GF-D8 (cell line): ENCODE measurements around the gene TMPRSS9.

Experiments used
- DNase-seq: peaks from one replicate; lab custom pipeline; 2025; lab: John Stamatoyannopoulos, UW

The TMPRSS9 gene

DNA sequence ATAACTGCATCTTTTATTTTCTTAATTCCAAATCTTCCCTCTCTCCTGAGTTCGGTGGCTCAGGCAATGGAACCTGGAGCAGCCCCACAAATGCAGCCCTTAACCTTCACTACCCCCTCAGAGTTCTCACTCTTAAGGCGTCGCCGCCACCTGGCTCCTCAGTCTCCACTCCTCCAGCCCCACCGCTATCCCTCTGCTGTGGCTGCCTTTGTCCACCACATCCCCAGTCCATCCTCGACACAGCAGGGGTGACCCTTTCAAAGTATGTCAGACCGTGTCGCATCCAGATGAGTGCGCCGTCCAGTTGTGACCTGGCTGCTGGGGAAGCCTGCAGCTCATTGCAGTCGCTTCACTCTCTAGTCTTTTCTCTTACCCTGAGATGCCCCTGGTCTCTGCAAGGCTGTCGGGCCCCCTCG lies 30.6 kb upstream of the TMPRSS9 start:
- peak; percentile 23 for DNase-seq

DNA sequence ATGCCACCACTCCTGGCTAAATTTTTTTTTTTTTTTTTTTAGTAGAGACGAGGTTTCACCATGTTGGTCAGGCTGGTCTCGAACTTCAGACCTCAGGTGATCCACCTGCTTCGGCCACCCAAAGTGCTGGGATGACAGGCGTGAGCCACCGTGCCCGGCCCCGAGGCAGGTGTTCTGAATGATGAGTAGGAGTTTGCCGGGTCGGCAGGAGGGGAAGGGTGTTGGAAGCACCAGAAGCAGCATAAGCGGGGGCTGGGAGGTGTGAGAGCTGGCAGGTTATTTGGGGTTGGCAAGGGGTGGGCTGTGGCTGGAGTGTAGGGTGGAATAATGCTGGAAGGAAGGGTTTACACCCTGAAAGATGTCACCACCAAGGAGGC lies 29.8 kb upstream of the TMPRSS9 start:
- DNase-seq: no peak

DNA sequence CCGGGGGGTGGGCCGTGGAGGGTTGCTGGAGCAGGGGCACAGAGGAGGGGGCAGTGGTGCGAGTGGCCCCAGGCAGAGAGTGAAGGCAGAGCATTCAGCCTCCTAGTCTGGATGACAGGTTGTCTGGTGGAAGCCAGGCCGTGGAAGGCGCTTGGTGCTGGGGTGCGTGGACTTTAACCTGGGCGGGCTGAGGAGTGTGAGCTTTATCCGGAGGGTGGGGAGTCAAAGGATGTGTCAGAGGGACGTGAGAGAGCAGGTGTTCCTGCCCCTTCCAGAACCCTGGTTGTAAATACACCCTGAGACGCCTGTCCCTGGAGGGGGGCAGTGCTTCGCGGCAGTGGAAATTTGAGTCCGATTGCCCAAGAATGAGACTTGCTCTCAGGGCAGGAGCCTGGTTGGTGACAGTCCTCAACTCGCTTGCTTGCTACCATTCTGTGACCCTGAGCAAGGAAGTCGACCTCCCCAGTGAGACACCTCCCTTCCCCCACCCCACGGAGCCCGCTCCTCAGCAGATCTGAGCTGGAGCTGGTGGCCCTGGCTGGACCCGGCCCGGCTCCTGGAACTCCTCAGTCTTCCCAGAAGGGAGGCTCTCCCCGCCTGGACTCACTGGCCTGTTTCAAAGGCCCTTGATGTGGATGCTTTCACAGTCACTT lies 29.3 kb upstream of the TMPRSS9 start:
- peak; percentile 70 for DNase-seq

DNA sequence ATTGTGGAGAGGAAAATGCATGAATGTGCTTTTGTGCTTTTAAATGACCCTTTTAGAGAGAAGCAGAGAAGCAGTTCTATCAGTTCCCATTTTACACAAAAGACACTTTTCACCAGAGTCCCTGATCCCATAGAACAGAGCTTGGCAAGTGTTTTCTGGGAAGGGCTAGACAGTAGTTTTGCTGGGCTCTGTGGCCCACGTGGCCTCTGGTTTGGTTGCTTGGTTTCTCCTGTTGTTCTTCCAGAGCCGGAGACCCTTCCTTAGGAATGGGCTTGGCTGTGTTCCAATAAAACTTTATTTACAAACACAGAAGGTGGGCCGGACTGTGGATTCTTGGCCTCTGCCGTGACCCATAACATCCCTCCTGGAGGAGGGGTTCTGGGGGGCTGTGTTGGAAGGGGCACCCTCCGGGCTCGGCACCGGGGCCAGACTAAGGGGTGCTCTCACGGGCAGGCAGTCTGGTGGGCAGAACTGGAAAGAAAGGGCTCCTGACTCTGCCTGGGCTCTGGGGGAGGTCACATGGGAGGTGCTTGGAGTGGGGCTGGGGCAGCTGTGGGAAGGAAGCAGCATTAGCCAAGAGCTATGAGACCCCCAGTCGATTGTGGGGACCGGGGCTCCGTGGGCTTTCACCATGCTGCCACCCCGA lies 28.3 kb upstream of the TMPRSS9 start:
- DNase-seq: peak; percentile 28

DNA sequence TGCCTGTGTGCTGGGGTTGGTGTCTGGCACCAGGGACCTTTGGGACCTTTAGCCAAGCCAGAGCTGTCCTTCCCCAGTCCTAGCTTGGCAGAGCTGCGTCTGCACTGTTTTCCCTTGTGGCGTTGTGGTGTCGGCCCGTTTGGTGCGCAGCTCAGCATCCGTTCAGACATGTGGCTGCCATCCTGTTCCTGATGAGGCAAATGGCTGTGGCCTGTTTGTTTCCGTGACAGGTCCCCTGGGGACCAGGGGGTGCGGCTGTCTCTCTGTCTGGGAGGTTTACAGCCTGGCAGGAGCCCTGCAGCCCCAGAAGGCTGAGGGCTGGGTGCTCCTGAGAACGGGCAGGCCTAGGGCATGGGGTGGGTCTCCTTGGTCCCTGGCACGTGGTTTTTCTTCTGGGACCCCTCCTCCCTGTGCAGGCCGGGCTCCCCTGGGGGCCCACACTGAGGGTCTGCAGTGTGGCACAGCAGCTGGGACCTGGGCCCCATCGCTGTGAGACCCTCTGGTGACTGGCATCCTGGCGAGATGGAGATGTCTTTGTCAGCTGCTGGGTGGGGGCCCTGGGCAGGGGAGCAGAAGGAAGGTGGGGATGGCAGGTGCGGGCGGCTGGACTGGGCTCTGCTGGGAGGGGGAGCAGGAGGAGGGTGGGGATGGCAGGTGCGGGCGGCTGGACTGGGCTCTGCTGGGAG lies 27.6 kb upstream of the TMPRSS9 start:
- DNase-seq: peak; percentile 89

DNA sequence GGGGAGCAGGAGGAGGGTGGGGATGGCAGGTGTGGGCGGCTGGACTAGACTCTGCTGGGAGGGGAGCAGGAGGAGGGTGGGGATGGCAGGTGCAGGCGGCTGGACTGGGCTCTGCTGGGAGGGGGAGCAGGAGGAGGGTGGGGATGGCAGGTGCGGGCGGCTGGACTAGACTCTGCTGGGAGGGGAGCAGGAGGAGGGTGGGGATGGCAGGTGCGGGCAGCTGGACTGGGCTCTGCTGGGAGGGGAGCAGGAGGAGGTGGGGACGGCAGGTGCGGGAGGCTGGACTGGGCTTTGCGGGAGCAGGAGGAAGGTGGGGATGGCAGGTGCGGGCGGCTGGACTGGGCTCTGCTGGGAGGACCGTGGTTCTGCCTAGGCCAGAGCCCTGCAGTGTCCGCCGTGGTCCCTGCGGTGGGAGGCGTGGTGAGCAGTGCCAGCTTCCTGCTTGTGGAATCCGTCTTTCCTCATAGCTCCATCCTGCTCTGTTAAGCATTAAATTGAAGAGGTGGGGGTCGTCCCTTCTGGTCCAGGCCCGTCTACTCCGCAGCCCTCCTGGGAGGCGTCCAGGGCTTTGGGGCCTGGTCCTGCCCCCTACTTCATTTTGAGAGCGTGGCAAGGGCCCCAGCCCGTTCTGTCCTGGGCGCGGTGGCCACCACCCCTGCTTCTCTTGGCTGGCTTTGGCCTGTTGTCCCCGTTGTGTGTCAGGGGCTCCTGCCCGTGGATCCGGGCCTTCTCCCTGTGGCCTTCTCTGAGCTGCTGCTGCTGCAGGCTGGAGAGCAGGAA lies 26.8 kb upstream of the TMPRSS9 start:
- DNase-seq: peak; percentile 31

DNA sequence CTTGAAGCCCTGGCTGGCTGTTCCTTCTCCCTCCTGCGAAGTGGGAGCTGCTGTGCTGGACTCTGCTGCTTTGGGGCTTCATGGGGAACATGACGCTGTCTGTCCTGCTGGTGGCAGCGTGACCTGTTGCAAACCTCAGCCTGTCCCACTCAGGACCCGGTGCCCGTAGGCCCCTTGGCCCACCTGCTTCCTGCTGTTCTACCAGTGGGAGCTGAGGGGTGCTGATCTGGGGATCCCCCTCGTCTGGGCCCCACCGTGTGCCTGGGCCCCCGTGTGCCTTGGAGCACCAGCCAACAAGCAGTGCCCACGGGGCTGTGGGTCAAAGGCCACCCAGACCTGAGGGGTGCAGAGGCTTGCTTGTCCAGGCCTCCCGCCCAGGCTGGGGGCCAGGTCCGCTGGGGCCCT lies 26.3 kb upstream of the TMPRSS9 start:
- DNase-seq: no peak

DNA sequence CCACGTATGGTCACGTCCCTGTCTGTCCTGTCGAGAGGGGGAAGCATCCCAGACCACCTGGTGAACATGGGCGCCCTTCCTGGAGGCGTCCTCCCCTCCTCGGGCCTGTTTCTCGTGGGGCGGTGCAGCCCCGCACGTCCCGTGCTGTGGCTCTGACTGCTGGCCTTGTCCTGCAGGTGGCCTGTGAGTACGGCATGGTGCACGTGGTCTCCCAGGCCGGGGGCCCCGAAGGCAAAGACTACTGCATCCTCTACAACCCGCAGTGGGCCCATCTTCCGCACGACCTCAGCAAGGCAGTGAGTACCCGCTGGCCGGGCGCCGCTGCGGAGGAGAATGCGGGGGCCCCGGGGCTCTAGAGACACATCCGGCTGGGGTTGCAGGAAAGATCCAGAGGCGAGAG lies 25.6 kb upstream of the TMPRSS9 start:
- no peak for DNase-seq

DNA sequence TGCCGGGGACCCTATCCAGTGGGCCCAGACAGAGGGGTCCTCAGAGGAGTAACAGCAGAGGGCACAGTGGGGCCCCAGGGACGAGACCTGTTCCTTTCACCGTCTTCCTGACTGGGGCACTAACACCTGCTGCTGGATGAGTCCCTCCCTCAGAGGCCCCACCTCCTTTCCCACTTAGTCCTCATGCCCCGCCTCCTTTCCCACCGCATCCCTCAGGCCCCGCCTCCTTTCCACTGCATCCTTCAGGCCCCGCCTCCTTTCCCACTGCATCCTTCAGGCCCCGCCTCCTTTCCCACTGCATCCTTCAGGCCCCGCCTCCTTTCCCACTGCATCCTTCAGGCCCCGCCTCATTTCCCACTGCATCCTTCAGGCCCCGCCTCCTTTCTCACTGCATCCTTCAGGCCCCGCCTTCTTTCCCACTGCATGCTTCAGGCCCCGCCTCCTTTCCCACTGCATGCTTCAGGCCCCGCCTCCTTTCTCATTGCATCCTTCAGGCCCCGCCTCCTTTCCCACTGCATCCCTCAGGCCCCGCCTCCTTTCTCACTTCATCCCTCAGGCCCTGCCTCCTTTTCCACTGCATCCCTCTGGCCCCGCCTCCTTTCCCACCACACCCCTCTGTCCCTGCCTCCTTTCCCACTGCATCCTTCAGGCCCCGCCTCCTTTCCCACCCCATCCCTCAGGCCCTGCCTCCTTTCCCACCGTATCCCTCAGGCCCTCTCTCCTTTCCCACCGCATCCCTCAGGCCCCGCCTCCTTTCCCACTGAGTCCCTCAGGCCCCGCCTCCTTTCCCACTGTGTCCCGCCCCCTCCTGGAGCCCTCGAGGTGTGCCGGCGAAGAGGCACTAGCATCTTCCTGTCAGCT lies 24.8 kb upstream of the TMPRSS9 start:
- no peak for DNase-seq

DNA sequence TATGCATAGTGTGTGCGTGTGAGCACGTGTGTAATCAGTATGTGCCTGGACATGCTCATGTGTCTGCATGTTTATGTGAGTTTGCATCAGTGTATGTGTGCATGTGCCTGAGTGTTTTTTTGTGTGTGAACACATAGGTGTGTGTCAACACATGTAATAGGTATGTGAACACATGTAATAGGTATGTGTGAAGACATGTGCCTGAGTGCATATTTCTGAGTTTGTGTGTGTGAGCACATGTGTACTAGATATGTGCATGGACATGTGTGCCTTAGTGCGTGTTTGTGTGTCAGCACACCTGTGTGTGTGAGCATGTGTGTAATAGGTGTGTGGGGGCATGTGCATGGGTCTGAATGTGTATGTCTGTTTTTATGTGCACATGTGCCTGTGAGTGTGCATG lies 24.2 kb upstream of the TMPRSS9 start:
- DNase-seq: no peak

DNA sequence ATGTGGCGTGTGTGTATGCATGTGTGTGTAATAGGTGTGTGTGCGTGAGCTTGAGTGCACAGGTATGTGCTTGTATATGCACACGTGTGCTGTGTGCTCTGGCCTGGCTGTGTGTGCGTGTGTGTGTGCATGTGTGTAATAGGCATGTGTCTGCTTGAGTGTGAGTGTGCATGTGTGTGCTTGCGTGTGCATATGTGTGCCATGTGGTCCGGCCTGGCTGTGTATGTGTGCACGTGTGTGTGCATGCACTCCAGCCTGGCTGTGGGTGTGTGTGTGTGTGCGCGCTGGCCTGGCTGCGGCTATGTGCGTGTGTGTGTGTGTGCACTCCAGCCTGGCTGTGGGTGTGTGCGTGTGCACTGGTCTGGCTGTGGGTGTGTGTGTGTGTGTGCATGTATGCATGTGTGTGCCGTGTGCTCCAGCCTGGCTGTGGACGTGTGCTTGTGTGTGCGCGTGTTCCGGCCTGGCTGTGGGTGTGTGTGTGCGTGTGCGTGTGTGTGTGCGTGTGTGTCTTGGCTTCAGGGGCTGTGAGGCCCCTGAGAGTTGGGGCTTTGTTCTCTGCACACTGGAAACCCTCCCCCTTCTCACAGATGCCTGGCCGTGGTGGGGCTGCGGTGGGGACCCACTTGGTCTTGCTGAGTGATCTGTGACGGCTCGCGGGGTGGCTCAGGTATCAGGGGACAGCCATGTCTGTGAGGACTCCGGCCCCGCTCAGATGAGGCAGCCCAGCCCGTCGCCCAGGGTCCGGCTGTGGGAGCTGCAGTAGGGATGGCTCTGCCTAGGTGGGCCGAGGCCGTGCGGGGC lies 23.3 kb upstream of the TMPRSS9 start:
- no peak for DNase-seq

DNA sequence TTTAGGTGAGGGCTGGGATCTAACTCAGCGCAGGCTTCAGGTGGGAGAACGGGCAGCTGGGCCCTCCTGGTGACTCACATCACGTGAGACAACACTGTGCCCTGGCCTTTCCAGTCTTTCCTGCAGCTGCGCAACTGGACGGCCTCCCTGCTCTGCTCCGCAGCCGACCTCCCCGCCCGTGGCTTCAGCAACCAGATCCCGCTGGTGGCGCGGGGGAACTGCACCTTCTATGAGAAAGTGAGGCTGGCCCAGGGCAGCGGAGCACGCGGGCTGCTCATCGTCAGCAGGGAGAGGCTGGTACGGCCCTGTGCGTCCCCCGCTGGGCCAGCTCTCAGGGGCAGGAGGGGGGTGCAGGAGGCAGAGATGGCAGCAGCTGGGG lies 22.7 kb upstream of the TMPRSS9 start:
- no peak for DNase-seq

DNA sequence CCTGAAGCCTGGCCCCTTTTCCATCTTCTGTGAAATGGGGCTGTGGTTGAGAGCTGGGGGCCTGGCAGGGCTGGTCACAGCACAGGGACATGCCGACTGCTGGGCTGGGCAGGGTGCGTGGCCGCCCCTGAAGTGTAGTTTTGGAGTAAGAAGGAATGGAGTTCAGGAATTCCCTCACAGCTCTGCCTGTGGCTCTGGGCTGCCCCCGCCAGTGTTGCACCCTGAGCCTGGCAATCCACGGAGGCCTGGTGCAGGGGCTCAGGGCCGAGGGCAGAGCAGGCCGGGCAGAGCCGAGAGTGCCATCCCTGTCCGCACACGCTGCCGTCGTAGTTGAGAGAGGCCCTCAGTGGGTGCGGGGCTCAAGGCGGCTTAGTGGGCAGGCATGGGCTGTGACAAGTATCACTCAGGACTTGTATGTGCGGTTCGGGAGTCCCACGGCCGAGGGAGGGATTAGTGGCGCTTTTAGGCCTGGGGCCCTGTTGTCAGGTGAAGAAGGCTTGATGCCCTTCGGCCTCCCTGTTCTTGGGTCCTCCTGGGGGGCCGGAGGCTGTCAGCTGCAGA lies 21.9 kb upstream of the TMPRSS9 start:
- DNase-seq: no peak

DNA sequence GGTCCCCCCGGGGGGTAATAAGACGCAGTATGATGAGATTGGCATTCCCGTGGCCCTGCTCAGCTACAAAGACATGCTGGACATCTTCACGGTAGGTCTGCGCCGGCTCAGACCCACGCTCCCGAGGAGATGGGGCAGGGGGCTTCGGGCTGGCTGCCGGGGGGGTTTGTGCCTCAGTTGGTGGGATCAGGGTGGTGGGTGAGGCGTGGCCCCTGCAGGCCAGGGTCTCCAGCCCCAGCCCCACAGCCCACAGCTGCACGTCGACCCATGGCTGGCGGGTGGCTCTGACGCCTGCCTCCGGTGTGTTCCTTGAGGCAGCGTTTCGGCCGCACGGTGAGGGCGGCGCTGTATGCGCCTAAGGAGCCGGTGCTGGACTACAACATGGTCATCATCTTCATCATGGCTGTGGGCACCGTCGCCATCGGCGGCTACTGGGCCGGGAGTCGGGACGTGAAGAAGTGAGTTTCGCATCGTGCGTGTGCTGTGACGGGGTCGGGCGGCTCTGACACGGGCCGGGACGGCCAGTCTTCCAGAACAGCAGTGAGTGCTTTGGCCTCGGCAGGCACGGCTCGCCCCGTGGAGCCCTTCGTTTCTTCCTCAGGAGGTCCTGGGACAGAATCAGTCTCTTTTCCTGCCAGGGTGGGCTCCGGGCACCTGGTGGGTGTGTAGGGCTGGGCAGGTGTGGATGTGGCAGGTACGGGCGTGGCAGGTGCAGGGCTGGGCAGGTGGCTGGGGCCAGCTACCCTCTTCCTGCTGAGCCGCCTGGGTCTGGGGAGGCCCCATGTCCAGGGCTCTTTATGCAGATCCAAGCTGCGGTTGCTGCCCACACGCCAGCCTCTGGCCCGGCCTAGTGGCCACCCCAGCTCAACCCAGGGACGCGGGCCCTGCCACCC lies 21.1 kb upstream of the TMPRSS9 start:
- DNase-seq: no peak

DNA sequence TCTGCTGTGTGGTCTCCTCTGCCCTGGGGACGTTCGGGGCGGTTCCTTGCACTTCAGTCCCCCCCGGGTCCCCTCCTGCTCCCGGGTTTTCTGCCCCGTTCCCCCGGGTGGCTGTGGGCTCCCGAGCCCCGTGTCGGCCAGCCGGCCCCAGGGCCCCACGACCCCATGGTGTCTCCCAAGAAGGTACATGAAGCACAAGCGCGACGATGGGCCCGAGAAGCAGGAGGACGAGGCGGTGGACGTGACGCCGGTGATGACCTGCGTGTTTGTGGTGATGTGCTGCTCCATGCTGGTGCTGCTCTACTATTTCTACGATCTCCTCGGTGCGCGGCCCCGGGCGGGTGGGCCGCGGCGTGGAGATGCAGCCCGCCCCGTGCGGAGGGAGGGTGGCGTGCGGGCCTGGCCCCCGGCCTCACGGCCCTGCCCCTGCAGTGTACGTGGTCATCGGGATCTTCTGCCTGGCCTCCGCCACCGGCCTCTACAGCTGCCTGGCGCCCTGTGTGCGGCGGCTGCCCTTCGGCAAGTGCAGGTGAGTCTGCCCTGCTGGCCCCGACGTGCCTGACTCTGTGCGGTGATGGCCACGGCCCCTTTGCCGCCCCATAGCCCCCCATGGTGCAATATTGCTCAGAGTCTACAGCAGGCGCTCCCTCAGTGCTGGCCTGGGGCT lies 20.3 kb upstream of the TMPRSS9 start:
- no peak for DNase-seq

DNA sequence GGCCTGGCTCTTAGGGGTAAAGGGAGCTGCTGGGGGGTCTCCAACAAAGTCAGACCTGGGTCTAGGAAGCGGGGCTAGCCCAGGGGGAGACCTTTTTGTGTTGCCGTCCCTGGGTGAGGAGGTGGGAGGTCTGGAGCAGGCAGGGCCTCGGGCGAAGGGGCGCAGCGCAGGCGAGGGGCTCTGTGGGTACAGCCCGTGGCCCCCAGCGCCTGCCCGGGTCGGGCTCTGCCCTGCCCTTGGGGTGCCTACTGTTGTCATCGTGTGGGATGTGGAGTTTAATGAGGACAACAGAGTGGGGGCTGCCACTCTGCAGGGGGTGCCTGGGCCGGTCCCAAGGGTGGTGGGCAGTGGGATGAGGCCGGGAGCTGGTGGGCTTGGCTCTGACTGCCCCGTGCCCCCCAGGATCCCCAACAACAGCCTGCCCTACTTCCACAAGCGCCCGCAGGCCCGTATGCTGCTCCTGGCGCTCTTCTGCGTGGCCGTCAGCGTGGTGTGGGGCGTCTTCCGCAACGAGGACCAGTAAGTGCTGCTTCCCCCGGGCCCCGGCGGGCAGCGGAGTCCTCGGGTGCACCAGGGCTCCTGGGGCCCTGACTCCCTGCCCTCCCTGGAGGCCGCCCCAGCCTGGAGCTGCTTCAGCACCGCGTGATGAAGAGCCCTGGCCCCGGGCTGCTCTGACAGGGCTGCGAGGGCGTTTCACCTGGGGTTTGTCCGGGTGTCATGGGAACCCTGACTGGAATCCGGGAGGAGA lies 19.4 kb upstream of the TMPRSS9 start:
- no peak for DNase-seq

DNA sequence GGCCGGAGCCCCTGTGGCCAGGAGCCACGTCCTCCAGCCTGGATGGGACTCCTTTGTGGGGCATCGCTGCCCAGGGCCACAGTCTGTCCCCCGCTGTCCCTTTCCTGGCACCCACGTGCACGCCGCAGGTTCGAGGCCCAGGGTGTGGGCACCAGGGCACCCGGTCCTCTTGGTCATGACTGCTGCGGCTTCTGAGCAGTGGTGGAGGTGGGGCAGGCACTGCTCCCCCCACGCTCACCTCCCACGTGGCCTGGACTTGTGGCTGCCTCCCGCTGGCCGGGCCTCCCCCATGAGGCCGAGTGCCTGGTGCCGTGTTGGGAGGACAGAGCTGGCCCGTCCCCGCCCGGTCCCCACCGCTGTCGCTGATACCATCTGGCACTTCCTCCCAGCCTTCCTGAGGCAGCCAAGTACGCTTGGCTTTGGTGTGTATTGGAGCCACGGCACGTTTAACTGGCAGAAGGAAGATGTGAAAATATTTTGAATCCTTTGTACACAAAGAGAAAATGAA lies 18.8 kb upstream of the TMPRSS9 start:
- DNase-seq: peak; percentile 14

DNA sequence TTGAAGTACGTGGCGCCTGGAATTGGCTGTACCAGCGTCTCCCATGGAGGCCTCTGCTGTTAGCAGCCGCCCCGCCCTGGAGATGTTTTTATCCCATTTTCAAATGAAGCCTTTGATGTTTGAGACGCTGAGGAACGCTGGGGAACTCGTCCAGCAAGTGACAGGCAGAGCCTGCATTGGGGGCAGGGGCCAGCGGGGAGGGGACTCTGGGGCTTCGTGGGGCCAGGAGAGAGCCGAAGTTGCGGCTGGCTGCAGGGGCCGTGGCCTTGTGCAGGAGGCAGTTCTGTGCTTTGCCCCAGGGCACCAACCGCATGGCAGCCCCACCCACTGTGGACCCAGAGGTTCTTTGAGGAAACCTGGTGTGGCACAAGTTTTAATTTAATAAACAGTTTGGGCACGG lies 18.1 kb upstream of the TMPRSS9 start:
- no peak for DNase-seq
